DOHH2 (cell line): ENCODE results near the gene ZMIZ2.

Experiments used
- H3F3A ChIP-seq: fragments of 200-600 bp; sonication (generic), shearing (Covaris generic); 2 replicates; pipeline ENCODE4 v1.6.0; 2016; ENCODE audit warnings: antibody characterized with exemption, mild to moderate bottlenecking; ENCODE audit not compliant: control insufficient read depth, insufficient read depth
- H3K27ac ChIP-seq: fragments of 200-600 bp; sonication (generic); 2 replicates; pipeline ENCODE4 v1.5.1; 2014; ENCODE audit warnings: low read depth, mild to moderate bottlenecking, low read length, moderate library complexity
- H3K27me3 ChIP-seq: fragments of 200-600 bp; sonication (generic); 2 replicates; pipeline ENCODE4 v1.6.1; 2014; ENCODE audit warnings: mild to moderate bottlenecking, low read length, mixed read lengths; ENCODE audit not compliant: control insufficient read depth
- H3K36me3 ChIP-seq: fragments of 200-600 bp; sonication (generic); 2 replicates; pipeline ENCODE4 v1.6.1; 2014; ENCODE audit warnings: mild to moderate bottlenecking, low read length, moderate library complexity, mixed read lengths; ENCODE audit not compliant: control insufficient read depth
- H3K4me1 ChIP-seq: fragments of 200-600 bp; sonication (generic); 2 replicates; pipeline ENCODE4 v1.6.1; 2014; ENCODE audit warnings: mild to moderate bottlenecking, low read length, mixed read lengths; ENCODE audit not compliant: control insufficient read depth
- H3K4me2 ChIP-seq: fragments of 200-600 bp; sonication (generic); 2 replicates; pipeline ENCODE4 v1.6.0; 2014; ENCODE audit warnings: mild to moderate bottlenecking, low read length, moderate library complexity
- H3K4me3 ChIP-seq: fragments of 200-600 bp; sonication (generic); 2 replicates; pipeline ENCODE4 v1.5.1; 2014; ENCODE audit warnings: mild to moderate bottlenecking, low read length, mixed read lengths
- H3K79me2 ChIP-seq: fragments of 200-600 bp; sonication (generic); 2 replicates; pipeline ENCODE4 v1.6.1; 2014; ENCODE audit warnings: mild to moderate bottlenecking, low read length, mixed read lengths; ENCODE audit not compliant: control insufficient read depth
- H3K9me2 ChIP-seq: fragments of 200-600 bp; sonication (generic); replicated peaks from 2 replicates; pipeline ENCODE4 v1.6.1; 2014; ENCODE audit warnings: mild to moderate bottlenecking, low read length, mixed read lengths; ENCODE audit not compliant: control insufficient read depth
- H3K9me3 ChIP-seq: fragments of 200-600 bp; sonication (generic); 2 replicates; pipeline ENCODE4 v1.6.1; 2014; ENCODE audit warnings: antibody characterized with exemption, low read length, mixed read lengths; ENCODE audit not compliant: control insufficient read depth, insufficient read depth
- H4K20me1 ChIP-seq: fragments of 200-600 bp; sonication (generic); 2 replicates; pipeline ENCODE4 v1.6.0; 2014; ENCODE audit warnings: low read depth, mild to moderate bottlenecking, antibody characterized with exemption, low read length, moderate library complexity; ENCODE audit not compliant: control insufficient read depth, insufficient read depth
- CTCF ChIP-seq: fragments of 200-600 bp; sonication (generic); IDR thresholded peaks from one replicate; pipeline ENCODE4 v1.5.1; 2014; ENCODE audit warnings: antibody characterized with exemption, mild to moderate bottlenecking, low read depth, low read length; ENCODE audit not compliant: poor library complexity, severe bottlenecking
- EZH2phosphoT487 ChIP-seq: fragments of 200-600 bp; sonication (generic); IDR thresholded peaks from 2 replicates; pipeline ENCODE4 v1.6.1; 2017; ENCODE audit warnings: borderline replicate concordance, mild to moderate bottlenecking, antibody characterized with exemption, low read length, moderate library complexity, mixed read lengths

ZMIZ2 gene

DNA sequence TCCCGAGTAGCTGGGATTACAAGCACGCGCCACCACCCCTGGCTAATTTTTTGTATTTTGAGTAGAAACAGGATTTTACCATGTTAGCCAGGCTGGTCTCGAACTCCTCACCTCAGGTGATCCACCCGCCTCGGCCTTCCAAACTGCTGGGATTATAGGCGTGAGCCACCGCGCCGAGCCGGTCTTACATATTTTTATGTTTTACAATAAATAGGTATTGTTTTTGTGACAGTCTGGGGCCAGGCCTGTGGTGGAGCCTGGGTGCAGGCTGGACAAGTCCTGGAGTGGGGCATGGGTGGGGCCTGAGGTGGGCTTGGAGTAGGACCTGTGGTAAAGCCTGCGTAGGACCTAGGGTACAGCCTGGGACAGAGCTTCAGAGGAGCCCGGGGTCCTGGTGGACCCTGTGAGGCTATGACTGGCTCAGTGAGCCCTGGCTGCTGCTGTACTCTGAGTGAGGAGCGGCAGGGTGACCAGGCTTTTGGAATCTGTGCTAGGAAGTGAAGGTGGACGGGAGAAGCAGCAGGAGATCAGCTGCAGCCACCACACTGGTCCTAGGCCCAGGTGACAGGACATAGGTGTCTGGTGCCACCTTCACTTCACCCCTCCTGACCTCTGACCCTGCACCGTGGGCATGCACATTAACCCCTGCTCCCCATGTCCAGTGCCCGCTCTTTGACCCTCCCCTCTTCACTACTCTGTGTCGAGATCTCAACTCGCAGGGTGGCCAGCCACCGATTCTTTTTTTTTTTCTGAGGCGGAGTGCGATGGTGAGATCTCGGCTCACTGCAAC is 9.6 kb upstream of the ZMIZ2 start:
- Histone ChIP-seq H3K27ac (no peak overlapping the region), H3K27me3 (peaks cover 9% of the 10 kb centered on the region), H3K4me3 (no peak overlapping the region), H3K79me2 (no peaks in the 10 kb centered on the region), H3K9me2 (no peaks in the 10 kb centered on the region), H4K20me1 (no peaks in the 10 kb centered on the region), H3K9me3 (no peaks in the 10 kb centered on the region), H3K4me2 (no peak overlapping the region), H3K36me3 (no peaks in the 10 kb centered on the region), H3F3A (no peaks in the 10 kb centered on the region), H3K4me1 (no peaks in the 10 kb centered on the region)
- TF ChIP-seq CTCF (no peak), EZH2phosphoT487 (no peak)

GRCh38 chr7:44740055-44740454 is 8.6 kb upstream of the ZMIZ2 start:
- no peak overlapping the region for H3K4me2 ChIP-seq
- no peak overlapping the region for H3K4me3 ChIP-seq

GRCh38 chr7:44743750-44744149 is 4.9 kb upstream of the ZMIZ2 start:
- no peaks in the 10 kb centered on the region for H3K36me3 ChIP-seq
- H3K79me2 ChIP-seq: no peaks in the 10 kb centered on the region
- no peaks in the 10 kb centered on the region for H3F3A ChIP-seq
- no peaks in the 10 kb centered on the region for H3K27me3 ChIP-seq
- no peaks in the 10 kb centered on the region for H3K9me2 ChIP-seq
- H4K20me1 ChIP-seq: no peaks in the 10 kb centered on the region
- H3K4me1 ChIP-seq: peaks cover 12% of the 10 kb centered on the region
- TF ChIP-seq EZH2phosphoT487 (no peak), CTCF (no peak)
- H3K27ac ChIP-seq: no peak overlapping the region
- H3K4me3 ChIP-seq: no peak overlapping the region
- no peak overlapping the region for H3K4me2 ChIP-seq
- no peaks in the 10 kb centered on the region for H3K9me3 ChIP-seq

More at GRCh38 chr7:44740055-44740454, 8.6 kb upstream of the ZMIZ2 start:
- no peaks in the 10 kb centered on the region for H4K20me1 ChIP-seq
- H3K27ac ChIP-seq: no peak overlapping the region
- peaks cover 6% of the 10 kb centered on the region for H3K27me3 ChIP-seq
- H3K4me1 ChIP-seq: peaks cover under 1% of the 10 kb centered on the region; the same call in 1 of the 2 replicates
- TF ChIP-seq EZH2phosphoT487 (no peak), CTCF (no peak)
- H3K79me2 ChIP-seq: no peaks in the 10 kb centered on the region
- H3K9me2 ChIP-seq: no peaks in the 10 kb centered on the region
- H3K9me3 ChIP-seq: no peaks in the 10 kb centered on the region
- H3K36me3 ChIP-seq: no peaks in the 10 kb centered on the region
- no peaks in the 10 kb centered on the region for H3F3A ChIP-seq
